SK-N-SH treated with all-trans-retinoic acid at 6 μM for 48 hours (cell line): ENCODE measurements around the gene LARGE1.

Experiments used
- OSR1 ChIP-seq: fragments of 250-450 bp; sonication (Bioruptor Pico); IDR thresholded peaks from 2 replicates; pipeline ENCODE4 v1.8.0; 2022; ENCODE audit warnings: moderate library complexity, mild to moderate bottlenecking, inconsistent platforms
- SNAI2 ChIP-seq: fragments of 250-450 bp; sonication (Bioruptor Pico); IDR thresholded peaks from 2 replicates; pipeline ENCODE4 v1.5.0; 2020; ENCODE audit warnings: mild to moderate bottlenecking, moderate library complexity
- ZFP3 ChIP-seq: fragments of 250-450 bp; sonication (Bioruptor Pico); IDR thresholded peaks from 2 replicates; pipeline ENCODE4 v1.5.0; 2020; ENCODE audit warnings: mild to moderate bottlenecking, moderate library complexity

DNA sequence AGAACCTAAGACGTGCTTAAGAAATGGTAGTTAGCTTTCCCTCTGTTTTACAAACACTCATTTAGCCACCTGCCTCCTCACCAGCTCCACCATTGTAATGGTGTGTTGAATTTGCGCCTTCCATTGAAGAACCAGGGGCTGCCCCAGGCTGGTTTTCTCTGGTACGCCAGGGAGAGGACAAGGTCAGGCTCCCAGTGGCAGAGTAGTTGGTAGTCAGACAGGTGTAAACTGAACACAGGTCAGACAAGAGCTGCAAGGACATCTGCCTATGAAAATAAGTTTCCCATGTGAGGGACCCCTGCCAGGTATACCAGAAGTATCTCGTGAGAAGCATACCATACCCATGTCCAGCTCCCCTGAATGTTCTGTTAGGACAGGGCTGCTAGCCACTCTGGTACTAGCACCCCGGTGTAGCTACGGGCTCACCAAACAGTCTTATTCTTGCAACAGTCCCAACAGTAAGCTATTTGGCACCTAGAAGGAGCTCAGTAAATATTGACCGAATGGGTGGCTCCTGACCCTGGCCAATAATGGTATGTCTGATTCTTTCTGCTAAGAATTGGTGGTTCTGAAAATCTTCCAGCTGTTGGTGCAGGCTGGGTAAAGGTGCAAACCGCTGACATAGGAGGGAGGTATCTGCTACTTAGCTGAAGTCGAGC lies 359.0 kb downstream of the LARGE1 start:
- TF ChIP-seq SNAI2 (CRISPR knock-in tag) = no peak
- no peak for TF ChIP-seq ZFP3
- no peak for TF ChIP-seq OSR1 (CRISPR knock-in tag)
